Mammary epithelial cell (primary cell): ENCODE measurements around the gene ATXN2.

Experiments
- CTCF ChIP-seq, 2 donors: IDR thresholded peaks in 1 of 2; conservative IDR thresholded peaks in 1 of 2; 2 replicates each; pipeline ENCODE4 v1.5.1; 2011 to 2012; ENCODE audit warnings: inconsistent platforms in 2 of 2, low read length in 2 of 2, mild to moderate bottlenecking in 2 of 2, control low read depth in 1 of 2, low read depth in 1 of 2; ENCODE audit not compliant: insufficient read depth in 1 of 2; ENCODE audit errors: extremely low read depth in 1 of 2
- EZH2 ChIP-seq: IDR thresholded peaks from 2 replicates; pipeline ENCODE4 v1.6.1; 2012; ENCODE audit warnings: low read length, inconsistent platforms, borderline replicate concordance

DNA sequence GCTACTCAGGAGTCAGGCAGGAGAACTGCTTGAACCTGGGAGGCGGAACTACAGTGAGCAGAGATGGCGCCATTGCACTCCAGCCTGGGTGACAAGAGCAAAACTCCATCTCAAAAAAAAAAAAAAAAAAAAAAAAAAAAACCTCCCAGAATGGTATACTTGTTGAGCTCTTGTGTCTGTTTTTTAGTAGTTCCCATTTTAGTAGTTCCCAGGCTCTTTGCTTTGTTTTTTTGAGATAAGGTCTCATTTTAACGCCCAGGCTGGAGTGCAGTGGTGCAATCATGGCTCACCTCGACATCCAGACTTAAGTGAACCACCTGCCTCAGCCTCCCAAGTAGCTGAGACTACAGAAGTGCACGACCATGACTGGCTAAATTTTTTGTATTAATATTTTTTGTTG is 13.4 kb downstream of the ATXN2 start:
- TF ChIP-seq CTCF (conservative IDR thresholded peaks at IDR 0.05 in 1 of 2, IDR thresholded peaks at IDR 0.05 in 1 of 2; ENCODE audit: extremely low read depth in 1 of 2, insufficient read depth in 1 of 2, low read depth in 1 of 2, low read length in 2 of 2) (no peak), EZH2 (no peak)
